ENCODE data around the gene OR52K2.
"Not testable (repeated sequence)": the region's sequence is repeated elsewhere in the genome, so short reads cannot be mapped to it uniquely, and the experiment has no call there.

The OR52K2 gene

DNA sequence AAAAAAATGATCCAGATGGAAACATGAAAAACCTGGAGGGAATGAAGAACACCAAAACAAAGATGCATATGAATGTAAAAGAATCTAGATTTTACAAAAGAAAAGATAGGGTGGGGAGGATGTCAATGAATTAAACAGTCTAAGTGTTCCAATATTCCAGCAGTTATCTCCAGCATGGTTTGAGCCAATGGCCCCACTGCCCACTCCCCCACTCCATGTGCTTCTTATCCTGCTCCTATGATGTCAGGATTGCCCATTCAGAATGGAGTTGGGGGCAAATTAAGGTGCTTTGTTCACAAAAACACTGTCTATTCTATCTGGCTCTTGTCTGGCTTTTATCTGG lies 32.1 kb downstream of the OR52K2 start:
- DNase-seq = no peak

DNA sequence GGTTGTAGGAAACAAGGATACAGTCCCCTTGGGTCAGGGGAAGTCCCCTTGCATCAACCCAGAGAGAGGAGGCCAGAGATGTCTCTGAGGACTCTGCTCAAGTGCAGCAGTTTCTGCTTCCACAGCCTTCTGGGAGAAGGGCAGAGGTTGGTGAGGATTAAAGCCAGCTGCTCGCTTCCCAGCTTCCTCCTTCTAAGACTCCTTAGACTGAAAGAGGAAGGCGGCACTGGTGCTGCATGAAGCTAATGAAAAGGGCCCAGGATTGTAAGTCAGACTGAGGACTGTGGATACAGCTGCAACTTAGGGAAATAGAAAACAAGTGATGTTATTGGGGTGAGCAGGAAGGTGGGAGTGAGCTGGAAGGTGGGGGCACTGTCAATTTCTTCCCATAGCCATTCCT lies 33.4 kb downstream of the OR52K2 start, which contains the start of gene OR52K1:
TSS of gene OR52K1 (plus strand) at position 202 of the 400 bp plus-strand sequence. CDS start 6,255 bp downstream, outside the sequence.
- no peak for DNase-seq

DNA sequence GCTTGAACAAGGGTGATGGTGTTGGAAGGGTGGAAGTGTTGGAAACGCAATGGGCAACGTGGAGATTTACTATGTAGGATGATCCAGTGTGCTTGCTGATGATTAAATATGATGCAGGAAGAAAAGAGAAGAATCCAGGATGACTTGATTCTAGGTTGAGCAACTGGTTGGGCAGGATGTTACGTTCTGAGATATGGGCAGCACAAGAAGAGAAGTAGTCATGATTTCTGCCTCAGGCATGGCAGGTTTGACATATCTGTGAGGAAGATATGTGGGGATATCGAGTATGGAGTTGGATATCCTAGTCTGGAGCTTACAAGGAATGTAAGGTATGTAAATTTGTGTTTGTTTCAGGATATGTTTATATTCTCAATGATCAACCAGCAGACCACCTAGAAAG lies 35.2 kb downstream of the OR52K2 start:
- DNase-seq = no peak

DNA sequence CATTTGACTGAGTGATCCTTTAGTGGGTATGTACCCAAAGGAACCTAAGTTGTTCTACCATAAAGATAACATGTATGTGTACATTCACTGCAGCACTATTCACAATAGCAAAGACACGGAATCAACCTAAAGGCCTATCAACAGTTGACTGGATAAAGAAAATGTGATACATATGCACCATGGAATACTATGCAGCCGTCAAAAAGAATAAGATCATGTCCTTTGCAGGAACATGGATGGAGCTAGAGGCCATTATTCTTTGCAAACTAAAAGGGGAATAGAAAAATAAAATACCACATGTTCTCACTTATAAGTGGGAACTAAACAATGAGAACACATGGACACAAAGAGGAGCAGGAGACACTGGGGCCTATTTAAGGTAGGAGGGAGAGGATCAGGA lies 42.3 kb downstream of the OR52K2 start:
- not testable (repeated sequence) for DNase-seq

DNA sequence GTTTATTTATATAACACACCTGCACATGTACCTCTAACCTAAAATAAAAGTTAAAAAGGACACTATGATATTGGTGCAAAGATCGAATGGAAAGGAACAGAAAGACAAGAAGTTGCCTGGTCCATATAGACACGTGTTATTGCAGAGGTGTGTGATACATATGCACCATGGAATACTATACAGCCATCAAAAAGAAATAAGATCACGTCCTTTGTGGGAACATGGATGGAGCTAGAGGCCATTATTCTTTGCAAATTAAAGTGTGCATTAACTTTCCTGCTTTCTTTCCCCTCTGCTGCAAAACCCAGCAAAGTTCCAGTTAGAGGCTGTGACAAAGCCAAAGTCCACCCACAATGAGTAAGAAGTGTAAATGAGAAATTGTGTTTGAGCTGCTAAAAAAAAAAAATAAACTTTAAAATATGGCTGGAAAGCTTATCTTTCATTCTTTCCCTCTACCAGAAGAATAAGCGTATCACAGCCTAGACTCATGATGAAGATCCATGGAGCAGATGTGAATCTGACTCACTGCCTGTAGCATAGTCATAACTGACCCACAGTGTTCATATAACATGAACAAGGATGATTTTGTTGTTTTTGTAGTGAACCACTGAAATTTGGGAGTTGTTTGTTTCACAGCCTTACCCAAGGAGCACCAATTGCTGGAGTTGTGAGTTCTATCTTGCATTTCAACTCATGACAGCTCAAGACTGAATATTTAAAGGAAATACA lies 42.9 kb downstream of the OR52K2 start:
- no peak for DNase-seq

DNA sequence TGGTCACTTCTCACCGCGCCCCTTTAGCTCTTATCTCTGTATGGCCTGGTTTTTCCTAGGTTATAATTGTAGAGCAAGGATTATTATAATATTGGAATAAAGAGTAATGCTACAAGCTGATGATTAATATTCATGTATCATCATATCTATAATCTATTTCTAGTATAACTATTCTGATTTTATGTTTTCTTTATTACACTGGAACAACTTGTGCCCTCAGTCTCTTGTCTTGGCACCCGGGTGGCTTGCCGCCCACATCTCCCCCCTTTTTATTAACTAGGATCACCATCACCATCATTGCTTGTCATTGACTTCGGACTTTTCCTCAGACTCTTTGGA lies 44.4 kb downstream of the OR52K2 start:
- DNase-seq = no peak

DNA sequence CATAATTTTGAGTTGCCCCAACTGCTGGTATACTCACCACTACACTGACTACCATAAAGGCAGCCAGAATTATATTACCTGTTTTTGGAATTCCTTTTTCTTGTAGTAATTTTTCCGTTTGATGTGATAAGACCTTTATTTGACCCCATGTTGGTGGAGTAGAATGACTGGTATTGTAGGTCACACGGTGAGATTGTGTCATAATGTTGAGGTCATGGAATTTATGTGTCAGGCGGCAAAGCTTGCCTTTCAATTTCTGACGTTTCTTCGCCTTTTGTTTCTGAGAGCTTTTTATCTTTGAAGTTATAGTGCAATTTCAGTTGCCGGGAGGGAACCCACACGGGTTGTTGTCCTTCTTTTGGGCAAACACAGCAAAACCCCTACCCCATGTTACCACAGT lies 46.4 kb downstream of the OR52K2 start:
- no peak for DNase-seq

DNA sequence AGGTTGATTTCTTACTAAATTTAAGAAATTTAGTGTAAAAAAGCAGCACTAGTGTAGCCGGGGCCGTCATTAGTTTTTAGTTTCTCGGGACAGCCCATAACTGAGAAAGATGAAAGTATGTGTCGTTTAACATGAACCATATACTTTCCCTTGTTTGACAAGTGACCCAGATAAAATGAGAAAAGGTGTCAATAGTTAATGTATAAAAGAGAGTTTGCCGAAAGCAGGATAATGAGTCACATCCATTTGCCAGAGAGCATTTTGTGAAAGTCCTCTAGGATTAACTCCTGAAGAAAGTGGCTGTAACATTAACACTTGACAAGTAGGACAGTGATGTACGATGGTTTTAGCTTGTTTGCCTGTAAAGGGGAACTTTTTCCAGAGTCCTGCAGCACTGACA lies 46.9 kb downstream of the OR52K2 start:
- no peak for DNase-seq

DNA sequence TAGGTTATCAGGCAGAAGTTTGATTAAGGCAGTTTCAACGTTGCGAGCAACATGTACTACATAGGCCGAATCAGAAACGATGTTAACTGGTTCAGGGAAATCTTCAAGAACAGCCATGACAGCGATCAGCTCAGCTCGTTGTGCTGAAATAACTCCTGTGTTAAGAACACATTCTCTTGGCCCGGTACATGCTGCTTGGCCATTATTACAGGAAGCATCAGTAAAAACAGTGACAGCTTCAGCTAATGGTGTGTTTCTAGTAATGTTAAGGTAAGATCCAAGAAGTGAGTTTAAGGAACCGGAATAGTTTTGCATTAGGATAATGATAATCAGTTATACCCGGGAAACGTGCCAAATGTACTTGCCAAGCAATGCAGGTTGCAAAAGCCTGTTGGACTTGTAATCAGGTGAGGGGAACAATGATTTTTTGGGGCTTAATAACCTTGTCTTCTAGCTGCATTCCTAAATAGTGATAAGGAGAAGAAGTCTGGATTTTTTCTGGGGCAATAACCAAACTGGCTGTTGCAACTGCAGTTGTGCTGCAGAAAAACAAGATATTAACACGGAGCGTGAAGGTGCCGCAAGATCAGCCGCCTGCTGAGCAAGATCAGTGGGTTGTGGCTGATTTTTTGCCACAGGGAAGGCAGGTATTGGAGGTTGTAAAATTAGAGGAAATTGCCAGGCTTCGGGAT lies 47.6 kb downstream of the OR52K2 start:
- no peak for DNase-seq

All from activated CD8-positive, alpha-beta memory T cell treated with anti-CD3 and anti-CD28 coated beads, Interleukin-2, amount 50 U/mL, for 4 hours (primary cell).